Measurements from ENCODE around the gene TMEM175.

TMEM175 gene

DNA sequence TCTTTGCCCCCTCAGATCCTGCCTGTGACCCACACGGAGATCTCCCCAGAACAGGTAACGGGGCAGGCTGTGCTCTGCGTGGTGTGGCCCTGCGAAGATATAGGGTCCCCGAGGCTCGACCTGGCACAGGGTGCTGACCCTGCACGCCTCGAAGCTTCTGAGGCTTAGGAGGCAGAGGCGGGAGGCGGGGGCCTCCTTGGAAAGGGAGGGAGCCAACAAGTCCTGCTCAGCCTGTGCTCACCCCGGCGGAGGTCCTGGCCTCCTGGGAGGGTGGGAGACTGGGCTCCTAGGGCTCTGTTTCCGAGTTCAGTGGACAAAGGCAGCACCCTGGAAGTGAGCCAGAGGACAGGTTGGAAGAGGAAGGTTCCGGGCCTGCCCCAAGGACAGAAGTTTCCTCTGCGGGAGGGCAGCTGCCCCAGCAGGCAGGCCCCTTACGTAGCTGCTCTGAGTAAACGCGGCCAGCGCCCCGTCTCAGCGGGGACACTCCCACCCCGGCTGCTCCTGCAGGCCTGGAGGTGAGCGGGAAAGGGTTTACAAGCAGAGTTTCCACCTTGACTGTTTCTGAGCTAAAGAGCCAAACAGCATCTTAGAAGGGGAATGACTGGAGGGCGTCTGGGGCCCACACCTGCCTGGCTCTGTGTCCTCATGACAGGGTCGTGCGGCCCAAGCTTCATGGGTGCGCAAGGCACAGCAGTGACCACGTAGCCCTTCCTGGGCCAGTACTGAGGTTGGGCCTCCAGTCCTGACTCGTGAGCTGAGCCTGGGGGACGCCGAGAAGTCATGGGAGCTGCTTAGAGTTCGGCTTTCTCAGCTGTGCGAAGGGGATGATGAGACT lies 16.1 kb downstream of the TMEM175 start:
- DNase-seq, result no peak

DNA sequence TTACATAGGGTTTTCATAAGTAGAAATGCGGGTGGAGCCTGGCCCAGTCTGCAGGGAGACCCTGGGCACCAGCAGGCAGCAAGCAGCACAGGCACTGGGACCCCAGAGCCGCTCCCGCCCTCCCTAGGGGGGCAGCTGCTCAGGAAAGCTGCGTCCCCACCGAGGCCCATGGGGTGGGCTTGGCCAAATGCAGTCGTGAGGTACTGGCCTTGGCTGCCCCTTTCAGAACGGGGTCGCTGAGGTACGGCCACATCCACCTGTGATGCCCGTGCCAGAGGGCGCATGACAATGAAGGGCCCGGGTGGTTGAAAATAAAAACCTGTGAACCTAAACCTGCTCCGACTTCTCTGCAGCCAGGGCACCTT lies 16.7 kb downstream of the TMEM175 start:
- no peak for DNase-seq

DNA sequence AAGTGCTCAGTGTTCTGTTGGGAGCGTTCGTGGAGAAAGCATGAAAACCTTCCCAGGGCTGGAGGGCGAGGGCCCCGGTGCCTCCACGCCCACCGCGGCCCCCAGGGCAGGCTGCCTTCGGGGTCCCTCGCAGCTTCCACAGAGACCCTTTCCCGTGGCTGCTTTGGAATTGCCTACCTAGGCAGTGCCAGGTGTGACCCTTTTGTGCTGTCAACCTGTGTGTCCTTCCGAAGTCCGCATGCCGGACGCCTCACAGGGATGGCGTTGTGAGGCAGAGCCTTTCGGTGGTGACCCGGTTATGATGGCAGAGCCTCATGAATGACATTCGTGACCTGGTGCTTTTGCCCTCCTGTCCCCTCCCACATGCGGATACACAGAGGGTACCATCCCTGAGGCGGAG lies 17.4 kb downstream of the TMEM175 start:
- DNase-seq, result no peak

DNA sequence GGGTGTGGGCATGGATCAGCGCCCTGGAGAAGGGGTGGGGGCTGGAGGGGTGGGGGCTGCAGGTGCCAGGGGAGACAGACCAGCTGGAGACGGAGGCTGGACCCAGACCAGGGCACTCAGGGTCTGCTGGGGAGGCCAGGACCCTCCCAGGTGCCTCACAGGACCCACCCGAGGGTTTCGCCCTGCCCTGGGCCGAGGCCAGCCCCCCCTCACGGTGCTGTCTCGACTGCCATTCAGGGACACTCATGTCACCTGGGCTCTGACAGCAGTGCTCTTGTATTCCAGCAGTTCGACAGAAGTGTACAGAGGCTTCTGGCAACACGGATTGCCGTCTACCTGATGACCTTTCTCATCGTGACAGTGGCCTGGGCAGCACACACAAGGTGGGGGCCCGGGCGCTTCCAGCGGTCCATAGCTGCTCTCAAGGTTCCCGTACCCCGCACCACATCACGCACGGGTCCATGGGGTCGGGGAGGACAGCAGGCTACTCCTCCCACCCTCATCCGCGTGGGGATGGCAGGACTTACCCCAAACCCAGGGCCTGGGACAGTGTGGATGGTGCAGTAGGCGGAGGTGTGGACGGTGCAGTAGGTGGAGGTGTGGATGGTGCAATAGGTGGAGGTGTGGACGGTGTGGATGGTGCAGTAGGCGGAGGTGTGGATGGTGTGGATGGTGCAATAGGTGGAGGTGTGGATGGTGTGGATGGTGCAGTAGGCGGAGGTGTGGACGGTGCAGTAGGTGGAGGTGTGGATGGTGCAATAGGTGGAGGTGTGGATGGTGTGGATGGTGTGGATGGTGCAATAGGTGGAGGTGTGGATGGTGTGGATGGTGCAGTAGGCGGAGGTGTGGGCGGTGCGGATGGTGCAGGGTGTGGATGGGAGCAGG lies 18.1 kb downstream of the TMEM175 start:
- DNase-seq, result no peak

DNA sequence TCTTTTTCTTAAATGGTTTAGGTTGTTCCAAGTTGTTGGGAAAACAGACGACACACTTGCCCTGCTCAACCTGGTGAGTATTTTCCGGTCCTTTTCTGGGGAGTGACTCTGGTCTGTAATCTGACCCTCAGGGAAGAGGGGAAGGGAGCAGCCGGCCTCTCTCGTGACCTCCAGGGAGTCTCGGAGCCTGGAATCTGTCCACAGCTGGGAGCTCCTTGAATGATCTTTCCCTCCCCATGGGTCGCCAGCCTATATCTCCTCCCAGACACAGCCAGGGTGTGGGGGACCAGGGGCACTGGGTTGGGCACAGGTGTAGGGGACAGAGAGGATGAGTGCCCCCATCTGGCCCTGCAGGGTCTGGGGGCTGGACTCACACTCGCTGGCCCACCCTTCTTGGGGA lies 18.9 kb downstream of the TMEM175 start:
- DNase-seq, result no peak

DNA sequence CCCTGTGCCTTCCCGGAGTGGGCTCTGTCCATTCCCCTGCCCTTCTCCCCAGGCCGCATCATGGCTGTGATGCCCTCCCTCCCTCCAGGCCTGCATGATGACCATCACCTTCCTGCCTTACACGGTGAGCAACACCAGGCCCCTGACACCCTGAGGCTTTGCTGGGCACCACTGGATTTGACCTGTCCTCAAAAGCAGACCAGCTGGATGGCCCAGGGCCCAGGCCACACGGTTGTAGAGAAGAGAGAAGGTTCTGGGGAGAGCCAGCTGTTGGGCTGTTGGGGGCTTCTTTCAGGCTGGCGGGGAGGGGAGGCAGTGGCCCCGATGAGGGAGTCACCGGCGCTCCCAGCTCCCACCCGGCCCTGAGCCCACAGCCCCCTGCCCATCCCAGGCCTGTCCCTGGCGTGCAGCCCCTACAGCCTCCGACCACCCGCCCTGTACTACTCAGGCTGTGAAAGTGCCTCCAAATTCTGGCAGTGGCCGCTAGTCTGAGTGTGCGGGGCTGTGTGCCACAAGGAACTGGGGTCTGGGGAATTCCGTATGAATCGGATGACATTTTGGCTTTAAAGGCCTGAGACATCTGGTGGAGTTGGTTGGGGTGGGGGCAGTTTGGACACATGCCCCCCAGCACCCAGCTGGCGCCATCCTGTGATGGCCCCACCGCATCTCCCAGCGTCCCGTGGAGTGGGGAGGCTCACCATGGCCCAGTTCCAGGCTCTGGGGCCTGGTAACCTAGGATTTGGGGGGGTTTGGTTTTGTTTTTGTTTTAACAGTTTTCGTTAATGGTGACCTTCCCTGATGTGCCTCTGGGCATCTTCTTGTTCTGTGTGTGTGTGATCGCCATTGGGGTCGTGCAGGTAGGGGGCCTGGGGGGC lies 19.6 kb downstream of the TMEM175 start:
- DNase-seq, result no peak

DNA sequence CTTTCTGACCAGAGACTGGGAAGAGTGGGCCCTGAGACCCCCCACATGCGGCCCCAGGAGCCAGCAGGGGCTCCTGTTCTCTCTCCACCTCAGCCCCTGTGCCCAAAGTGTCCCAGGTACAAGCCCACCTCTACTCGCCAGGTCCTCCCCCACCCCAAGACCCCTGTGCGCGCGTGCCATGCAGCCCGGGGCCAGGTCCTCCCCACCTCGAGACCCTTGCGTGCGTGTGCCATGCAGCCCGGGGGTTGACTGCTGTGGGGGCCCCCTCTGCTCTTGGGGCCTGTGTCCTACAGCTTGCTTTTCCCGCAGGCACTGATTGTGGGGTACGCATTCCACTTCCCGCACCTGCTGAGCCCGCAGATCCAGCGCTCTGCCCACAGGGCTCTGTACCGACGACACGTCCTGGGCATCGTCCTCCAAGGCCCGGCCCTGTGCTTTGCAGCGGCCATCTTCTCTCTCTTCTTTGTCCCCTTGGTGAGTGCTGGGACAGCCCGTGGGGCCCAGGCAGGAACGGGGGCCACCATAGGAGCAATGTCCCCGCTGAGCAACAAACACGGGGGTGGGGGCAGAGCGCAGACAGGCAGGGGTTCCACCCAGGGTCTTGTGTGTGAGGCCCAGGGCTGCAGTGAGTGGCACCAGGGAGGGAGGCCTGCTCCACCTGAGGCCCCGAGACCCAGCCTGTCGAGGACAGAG lies 20.8 kb downstream of the TMEM175 start:
- no peak for DNase-seq

DNA sequence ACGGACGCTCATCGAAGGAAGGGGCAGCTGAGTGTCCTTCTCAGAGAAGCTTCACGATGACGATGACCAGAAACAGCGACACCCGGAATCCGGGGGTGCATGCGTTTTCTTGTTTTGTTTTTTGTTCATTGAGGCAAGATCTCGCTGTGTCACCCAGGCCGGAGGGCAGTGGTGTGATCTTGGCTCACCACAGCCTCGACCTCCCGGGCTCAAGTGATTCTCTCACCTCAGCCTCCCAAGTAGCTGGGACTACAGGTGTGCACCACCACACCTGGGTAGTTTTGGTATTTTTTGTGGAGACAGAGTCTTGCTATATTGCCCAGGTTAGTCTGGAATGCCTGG lies 21.3 kb downstream of the TMEM175 start:
- no peak for DNase-seq

DNA sequence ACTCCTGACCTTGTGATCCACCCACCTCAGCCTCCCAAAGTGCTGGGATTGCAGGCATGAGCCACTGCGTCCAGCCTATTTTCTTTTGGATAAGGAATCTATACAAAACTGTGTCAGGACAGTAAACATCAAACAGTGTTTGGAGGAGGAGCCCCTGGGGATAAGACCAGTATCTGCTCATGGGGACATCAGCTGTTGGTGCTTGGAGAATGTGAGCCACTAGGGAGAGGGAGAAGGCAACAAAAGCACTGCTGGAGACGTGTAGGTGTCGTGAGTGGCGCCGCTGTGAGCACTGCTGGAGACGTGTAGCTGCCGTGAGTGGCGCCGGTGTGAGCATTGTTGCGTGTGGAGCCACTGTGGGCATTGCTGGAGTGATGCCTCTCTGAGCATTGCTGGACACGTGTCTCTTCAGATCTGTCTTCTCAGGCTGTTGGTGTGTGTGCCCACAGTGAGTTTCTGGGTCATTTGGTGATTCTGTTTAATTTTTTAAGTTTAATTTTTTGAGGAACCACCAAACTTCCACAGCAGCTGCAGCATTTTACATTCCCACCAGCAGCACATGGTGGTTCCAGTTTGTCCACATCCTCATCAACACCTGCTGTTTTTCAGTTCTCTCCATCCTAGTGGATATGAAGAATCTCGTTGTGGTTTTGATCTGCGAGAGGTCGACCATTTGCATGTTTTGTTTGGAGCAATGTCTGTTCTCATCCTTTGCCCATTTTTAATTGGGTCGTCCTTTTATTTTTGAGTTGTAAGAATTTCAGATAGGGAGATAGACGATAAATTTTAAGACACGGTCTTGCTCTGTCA lies 22.2 kb downstream of the TMEM175 start:
- no peak for DNase-seq

DNA sequence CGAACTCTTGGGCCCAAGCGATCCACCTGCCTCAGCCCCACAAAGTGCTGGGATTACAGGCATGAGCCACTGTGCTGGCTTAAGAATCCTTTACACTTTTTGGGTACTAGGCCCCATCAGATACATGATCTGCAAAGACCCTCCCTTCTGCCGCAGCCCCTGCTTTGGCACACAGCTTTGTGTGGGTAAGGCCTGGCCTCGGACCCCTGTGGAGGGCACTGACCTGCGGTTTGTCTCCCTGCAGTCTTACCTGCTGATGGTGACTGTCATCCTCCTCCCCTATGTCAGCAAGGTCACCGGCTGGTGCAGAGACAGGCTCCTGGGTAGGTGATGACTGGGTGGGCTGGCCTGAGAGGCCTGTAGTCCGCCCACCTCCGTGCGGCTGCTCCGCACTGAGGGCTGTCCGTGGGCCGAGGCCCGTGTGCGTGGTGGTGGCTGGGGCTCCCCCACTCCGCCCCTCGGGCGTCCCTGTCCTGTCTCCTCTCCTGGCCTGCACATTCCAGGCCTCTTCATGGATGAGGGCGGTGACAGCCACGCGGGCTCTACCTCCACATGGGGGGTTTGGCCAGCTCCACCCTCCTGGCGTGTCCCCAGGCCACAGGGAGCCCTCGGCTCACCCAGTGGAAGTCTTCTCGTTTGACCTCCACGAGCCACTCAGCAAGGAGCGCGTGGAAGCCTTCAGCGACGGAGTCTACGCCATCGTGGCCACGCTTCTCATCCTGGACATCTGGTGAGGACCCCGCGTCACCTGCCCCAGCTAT lies 23.1 kb downstream of the TMEM175 start:
- no peak for DNase-seq

DNA sequence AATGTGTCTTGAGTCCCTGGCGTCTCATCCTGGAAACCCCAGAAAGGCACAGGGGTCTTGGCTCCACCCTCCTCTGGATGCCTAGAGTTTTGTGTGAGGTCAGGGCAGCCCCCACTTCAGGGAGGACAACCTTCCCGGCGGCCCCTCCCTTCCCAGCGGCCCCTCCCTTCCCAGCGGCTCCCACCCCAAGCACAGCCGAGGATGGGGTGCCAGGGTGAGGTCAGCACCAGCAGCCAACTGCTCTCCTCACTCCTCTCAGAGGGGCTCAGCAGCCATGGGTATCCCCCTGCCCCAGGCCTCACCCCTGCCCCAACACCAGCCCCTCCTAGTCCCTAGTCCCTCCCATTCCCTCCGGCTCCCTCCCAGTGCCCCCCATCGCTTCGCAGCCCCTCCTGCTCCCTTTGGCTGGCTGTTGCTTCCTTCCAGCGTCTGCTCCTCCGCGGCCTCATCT lies 23.7 kb downstream of the TMEM175 start:
- DNase-seq, result no peak

DNA sequence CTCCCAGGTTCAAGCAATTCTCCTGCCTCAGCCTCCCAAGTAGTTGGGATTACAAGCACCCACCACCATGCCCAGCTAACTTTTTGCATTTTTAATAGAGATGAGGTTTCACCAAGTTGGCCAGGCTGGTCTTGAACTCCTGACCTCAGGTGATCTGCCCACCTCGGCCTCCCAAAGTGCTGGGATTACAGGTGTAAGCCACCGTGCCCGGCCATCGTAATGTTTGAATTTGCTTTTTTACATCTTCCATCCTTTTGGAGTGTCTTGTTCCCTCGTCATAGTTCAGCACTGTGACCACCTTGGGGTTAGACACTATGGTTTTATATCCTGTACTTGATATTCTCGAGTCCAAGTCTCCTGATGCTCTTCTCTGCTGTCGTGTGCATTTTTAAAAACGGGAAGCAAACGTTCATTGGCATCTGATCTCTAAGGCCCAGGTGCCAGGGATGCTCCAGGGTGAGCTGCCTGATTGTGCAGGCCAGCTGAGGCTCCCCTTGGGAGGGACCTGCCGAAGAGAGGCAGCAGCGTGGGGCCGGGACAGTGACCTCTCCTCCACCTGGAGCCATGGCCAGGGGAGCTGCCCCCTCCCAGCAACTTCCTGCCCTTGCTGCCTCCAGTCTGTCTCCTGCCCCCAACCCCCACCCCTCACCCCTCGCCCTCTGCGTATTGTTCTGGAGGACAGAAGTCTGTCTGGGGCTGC lies 24.4 kb downstream of the TMEM175 start:
- DNase-seq, result no peak

DNA sequence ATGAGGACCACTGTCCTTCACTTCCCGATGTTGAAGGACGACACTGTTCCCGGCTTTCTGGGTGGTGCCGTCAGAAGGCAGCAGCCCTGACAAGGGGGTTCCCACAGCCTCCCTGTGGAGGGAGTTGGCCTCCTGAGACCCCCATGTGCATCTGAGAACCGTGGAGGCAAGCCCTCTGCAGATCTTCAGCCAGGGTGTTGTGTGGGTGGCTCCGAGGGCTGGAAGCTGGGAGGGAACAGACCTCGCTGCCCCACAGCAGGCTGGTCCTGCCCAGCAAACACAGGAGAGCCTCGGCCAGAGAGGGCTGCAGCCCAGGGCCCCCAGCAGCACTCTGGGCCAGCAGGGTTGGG lies 24.9 kb downstream of the TMEM175 start:
- no peak for DNase-seq

DNA sequence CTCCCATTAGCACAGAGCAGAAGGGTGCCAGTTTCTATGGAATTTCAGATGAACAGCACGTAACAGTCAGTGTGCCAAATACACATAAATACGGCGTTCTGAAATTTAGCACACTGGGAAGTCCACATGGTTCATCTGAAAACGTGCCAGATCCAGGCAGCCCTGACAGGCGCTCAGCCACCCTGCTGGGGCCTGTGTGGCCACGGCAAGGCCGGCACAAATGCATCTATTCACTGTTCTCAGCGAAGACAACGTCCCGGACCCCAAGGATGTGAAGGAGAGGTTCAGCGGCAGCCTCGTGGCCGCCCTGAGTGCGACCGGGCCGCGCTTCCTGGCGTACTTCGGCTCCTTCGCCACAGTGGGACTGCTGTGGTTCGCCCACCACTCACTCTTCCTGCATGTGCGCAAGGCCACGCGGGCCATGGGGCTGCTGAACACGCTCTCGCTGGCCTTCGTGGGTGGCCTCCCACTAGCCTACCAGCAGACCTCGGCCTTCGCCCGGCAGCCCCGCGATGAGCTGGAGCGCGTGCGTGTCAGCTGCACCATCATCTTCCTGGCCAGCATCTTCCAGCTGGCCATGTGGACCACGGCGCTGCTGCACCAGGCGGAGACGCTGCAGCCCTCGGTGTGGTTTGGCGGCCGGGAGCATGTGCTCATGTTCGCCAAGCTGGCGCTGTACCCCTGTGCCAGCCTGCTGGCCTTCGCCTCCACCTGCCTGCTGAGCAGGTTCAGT lies 25.5 kb downstream of the TMEM175 start:
- DNase-seq, result no peak

DNA sequence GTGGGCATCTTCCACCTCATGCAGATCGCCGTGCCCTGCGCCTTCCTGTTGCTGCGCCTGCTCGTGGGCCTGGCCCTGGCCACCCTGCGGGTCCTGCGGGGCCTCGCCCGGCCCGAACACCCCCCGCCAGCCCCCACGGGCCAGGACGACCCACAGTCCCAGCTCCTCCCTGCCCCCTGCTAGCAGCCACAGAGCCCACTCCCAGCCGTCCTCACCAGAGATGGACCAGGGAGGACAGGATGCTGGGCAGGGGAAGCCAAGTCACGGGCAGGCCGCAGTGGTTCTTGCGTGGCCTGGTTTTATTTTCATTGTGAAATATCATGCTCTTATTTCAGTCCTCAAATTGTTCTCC lies 26.0 kb downstream of the TMEM175 start:
- DNase-seq, result no peak

DNA sequence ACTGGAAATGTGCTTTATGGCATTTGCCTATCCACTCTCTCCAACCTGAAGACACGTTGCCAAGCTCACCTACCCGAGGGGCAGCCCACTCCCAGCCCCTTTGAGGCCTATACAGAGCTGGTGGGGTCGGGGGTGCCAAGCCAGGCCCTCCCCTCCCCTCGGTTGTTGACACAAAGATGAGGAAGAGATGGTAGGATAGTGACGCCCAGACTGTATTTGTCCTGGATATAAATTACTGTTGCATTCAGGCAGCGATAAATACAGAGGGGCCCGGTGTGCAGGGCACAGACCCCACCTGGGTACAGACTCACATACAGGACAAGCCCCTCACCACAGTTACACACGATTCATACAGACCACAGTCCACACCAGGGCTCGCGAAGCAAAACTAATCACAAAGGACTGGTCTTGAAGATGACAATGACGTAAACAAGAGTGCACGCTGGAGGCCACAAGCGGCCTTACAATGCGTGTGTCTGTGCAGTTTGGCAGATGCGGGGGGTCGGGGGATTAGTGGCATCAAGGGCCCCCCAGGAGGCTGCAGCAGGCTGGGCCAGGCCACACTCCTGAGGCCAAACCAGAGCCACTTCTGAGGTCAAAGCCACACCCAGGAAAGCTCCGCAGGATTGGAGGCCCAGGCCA lies 26.6 kb downstream of the TMEM175 start:
- no peak for DNase-seq

DNA sequence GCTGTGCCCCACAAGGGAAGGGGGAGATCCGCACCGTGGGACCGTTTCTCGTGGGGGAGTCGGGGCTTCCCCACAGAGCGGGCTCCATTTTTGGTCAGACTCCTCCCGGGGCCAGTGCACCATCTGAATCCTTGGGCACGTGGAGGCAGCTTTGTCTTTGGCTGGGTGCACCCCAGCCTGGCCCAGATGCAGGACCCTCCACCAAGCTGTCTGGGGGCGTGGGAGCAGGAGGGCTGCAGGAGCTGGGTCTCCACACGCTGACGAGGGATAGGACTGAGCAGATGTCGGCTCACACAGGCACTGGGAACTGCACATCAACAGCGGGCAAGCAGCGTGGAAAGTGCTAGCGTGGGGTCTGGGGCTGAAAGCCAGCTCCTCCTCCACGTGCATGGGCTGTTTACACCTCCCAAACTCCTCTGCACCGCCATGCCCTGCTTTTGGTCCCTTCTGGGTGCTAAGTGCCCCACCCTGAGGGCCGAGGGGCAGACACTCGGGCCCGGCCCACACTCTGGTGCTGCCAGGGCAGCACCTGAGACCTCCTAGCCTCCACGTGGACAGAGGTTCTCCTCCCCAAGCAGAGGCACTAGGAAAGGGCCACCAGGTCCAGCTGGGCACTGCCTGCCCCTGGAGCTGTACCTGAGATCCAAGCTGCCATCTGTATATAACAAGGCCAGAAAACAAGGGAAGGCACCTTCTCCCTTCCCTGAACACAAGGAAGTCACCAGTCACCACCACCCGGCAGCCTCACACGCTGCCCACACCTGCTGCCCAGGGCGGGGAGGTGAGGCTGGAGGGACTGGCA lies 27.3 kb downstream of the TMEM175 start:
- no peak for DNase-seq

DNA sequence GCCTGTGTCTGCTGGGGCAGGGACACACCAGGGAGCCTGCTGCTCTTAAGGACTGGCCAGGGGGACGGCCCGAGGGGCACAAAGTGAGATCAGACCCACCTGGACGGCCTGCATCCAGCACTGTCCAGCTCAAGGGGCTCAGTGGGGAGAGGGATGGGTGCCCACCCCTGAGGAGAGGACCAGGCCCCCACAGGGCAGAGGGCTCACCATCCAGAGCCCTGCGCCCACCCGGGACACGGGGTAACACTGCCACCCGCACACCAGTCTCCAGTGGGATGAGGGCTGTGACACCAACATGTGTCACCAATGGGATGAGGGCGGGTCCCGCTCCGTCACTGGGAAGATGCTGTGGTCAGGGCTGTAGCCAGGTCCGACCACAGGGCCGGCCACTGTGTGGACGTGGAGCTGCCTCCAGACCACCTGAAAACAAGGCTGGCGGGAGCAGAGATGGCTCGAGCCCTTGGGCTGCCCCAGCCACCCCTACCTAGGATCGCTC lies 27.9 kb downstream of the TMEM175 start:
- DNase-seq, result no peak
